Breast epithelium (tissue), 3 donors: ENCODE results near the gene MIGA1.

Experiments used
- POLR2A ChIP-seq: fragments of 450-650 bp; IDR thresholded peaks from one replicate; pipeline ENCODE4 v1.6.1; 2016; ENCODE audit warnings: antibody characterized with exemption, mild to moderate bottlenecking, moderate library complexity
- POLR2AphosphoS5 ChIP-seq, 3 donors: sonication (generic); formaldehyde crosslinking; IDR thresholded peaks; one replicate each; pipeline ENCODE4 v1.6.1; 2017; ENCODE audit warnings: antibody characterized with exemption in 3 of 3
- TF ChIP-seq, protein P1 (sequence below), 3 donors: fragments of 450-650 bp; IDR thresholded peaks; one replicate each; pipeline ENCODE4 v1.5.1; 2016 to 2017; ENCODE audit warnings: antibody characterized with exemption in 3 of 3, mild to moderate bottlenecking in 3 of 3, moderate library complexity in 3 of 3

DNA sequence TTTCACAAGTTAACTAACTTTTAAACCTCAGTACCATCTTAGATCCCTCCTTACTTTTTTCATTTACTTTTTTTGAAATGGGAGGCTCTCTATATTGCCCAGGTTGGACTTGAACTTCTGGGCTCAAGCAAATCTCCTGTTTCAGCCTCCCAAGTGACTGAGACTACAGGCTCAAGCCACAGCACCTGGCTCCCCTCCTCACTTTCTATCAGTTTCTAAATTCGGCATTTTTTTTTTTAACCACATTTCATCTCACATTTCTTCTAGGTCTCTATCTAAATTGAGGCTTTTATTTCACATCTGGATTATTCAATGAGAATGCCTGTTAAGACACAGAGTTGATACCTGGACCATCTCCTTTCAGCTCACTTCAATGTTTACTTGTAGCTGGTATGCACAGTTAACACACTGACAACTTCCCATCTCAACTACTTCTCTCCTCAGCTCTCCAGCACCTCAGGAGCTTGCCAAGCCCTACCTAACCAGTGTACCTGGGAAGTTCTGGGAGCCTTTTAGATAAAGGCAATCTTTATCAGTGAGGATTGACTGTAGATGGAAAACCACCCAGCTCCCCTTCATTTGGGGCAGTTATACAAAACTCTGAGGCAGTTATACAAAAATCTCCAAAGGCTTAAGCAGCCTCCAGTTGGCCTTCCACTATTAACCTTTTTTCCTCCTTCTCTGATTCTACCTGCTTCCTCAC lies 23.2 kb upstream of the MIGA1 start:
- TF ChIP-seq, protein P1, sequence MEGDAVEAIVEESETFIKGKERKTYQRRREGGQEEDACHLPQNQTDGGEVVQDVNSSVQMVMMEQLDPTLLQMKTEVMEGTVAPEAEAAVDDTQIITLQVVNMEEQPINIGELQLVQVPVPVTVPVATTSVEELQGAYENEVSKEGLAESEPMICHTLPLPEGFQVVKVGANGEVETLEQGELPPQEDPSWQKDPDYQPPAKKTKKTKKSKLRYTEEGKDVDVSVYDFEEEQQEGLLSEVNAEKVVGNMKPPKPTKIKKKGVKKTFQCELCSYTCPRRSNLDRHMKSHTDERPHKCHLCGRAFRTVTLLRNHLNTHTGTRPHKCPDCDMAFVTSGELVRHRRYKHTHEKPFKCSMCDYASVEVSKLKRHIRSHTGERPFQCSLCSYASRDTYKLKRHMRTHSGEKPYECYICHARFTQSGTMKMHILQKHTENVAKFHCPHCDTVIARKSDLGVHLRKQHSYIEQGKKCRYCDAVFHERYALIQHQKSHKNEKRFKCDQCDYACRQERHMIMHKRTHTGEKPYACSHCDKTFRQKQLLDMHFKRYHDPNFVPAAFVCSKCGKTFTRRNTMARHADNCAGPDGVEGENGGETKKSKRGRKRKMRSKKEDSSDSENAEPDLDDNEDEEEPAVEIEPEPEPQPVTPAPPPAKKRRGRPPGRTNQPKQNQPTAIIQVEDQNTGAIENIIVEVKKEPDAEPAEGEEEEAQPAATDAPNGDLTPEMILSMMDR (IDR thresholded peaks at IDR 0.05) = no peak
- TF ChIP-seq POLR2A = no peak
- no peak for TF ChIP-seq POLR2AphosphoS5 (IDR thresholded peaks at IDR 0.05)
